ENCODE results near the gene RSBN1L.
"Not testable (repeated sequence)": the region's sequence is repeated elsewhere in the genome, so short reads cannot be mapped to it uniquely, and the experiment has no call there.

RSBN1L gene

GRCh38 chr7:77687100-77687746 is 9.0 kb upstream of the RSBN1L start:
- DNase-seq, result no peak

GRCh38 chr7:77687747-77688144 is 8.5 kb upstream of the RSBN1L start:
- no peak for DNase-seq

- DNase-seq, result no peak
These were observed 6.0 kb upstream of the RSBN1L start for GRCh38 chr7:77690289-77690688.

- DNase-seq, result no peak
These were observed 4.3 kb upstream of the RSBN1L start for GRCh38 chr7:77691892-77692491.

- no peak for DNase-seq
These were observed 2.3 kb upstream of the RSBN1L start for GRCh38 chr7:77693830-77694583.

- peak in 52 of 56 donors; percentile 29 to 92 (median 74) for DNase-seq
These were observed 630 bp downstream of the RSBN1L start for GRCh38 chr7:77696643-77697534.

GRCh38 chr7:77697535-77697831 is 1.2 kb downstream of the RSBN1L start:
- peak in 7 of 56 donors; percentile 5 to 39 (median 21) for DNase-seq

- DNase-seq, result no peak
These were observed 1.9 kb downstream of the RSBN1L start for GRCh38 chr7:77698042-77698625.

GRCh38 chr7:77699056-77699455 is 2.8 kb downstream of the RSBN1L start:
- no peak for DNase-seq

GRCh38 chr7:77702513-77702912 is 6.3 kb downstream of the RSBN1L start:
- no peak for DNase-seq

GRCh38 chr7:77702968-77703472 is 6.8 kb downstream of the RSBN1L start:
- DNase-seq, result no peak

GRCh38 chr7:77703669-77704068 is 7.4 kb downstream of the RSBN1L start:
- not testable (repeated sequence) for DNase-seq

GRCh38 chr7:77707504-77707992 is 11.3 kb downstream of the RSBN1L start:
- no peak for DNase-seq

GRCh38 chr7:77710067-77710466 is 13.8 kb downstream of the RSBN1L start:
- DNase-seq, result no peak

- no peak for DNase-seq
These were observed 14.6 kb downstream of the RSBN1L start for GRCh38 chr7:77710861-77711260.

- DNase-seq, result no peak
These were observed 17.9 kb downstream of the RSBN1L start for GRCh38 chr7:77714195-77714594.

GRCh38 chr7:77714931-77715330 is 18.7 kb downstream of the RSBN1L start:
- not testable (repeated sequence) for DNase-seq

GRCh38 chr7:77716804-77717203 is 20.5 kb downstream of the RSBN1L start:
- no peak for DNase-seq

- DNase-seq, result not testable (repeated sequence)
These were observed 21.3 kb downstream of the RSBN1L start for GRCh38 chr7:77717566-77717965.

GRCh38 chr7:77727527-77727926 is 31.3 kb downstream of the RSBN1L start:
- no peak for DNase-seq
